ENCODE measurements around the gene POMP.
"Not testable (repeated sequence)": the region's sequence is repeated elsewhere in the genome, so short reads cannot be mapped to it uniquely, and the experiment has no call there.

POMP gene

GRCh38 chr13:28638756-28639155 lies 20.2 kb upstream of the POMP start:
- DNase-seq, result no peak

DNA sequence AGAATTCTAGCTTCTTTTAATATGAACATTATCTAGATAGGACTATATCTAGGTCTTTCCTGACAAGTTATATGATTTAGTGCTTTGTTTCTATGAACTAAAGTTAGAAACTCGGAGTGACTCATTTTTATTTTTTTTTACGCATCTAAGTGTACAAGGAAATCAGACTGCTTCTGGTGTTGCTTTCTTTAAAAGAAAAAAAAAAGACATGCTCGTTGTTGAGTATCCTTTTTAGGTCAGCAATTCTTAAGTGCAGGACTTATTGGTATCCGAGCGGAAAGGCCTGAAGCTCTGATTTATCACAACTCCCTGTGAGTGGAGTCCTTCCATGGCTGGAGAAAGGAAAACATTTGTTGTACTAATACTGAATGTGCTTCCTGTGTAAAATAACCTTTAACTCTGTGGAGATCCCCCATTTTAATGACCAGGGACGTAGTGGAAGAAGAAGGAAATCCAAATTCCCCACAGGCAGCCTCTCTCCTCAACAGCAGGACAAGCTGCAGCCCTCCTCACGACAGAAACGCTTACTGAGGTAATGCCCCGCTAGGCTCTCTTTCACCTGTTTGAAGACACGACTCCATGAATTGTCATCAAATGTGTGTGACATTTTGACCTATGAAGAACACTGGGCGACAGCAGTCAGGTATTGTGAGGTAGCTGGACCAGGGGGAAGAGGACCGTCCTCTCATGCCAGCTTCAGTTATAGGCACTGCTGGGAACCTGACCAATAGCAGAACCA lies 17.9 kb upstream of the POMP start:
- no peak for DNase-seq

DNA sequence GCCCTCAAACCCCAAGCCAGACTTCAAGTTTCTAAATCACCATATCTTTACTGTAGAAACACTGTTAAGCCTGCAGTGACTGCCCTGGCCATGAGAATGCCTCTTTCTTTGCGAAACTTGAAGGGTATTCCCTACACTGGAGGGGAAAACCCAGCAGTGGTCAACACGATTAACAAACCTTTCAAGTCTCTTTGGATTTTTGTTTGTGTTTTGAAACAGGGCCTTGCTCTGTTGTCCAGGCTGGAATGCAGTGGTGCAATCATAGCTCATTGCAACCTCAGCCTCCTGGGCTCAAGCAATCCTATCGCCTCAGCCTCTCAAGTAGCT lies 17.4 kb upstream of the POMP start:
- DNase-seq, result no peak

GRCh38 chr13:28650284-28650683 lies 8.6 kb upstream of the POMP start:
- DNase-seq, result no peak

- no peak for DNase-seq
Observed at GRCh38 chr13:28651810-28652401, 7.0 kb upstream of the POMP start.

DNA sequence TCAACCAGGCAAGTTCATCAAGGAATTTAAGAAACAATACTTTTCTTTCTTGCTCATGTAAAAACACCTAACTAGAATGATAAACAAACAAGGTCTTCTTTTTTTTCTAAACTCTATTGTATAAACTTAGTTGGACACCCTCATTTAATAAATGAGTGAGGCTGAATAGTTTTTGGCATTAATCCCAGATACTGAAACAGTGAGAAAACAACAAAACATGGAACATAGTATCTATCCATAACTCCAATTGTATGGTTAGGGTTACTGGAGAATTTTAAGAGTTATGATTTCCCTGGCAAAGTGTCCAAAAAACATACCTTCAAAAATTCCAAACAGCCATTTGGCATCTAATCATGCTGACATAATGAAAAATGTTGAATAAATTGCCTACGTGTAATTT lies 5.8 kb upstream of the POMP start:
- DNase-seq, result no peak

DNA sequence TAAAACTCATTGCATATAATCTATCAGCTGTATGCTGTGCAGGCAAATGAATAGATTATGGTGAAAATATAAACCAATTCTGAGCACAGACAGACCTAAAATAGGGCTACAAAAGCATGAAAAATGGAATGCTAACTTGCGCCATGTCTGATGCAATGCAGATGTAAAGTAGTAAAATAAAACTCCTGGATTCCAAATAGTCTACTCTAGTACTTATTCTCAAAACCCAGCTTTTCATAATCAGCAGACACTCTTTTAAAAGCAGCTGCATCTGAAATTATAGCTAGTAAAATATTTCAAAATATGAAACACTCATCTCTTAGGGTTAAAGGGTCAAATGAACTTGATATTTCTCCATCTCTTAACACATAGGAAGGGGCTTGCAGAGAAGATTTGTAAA lies 4.7 kb upstream of the POMP start:
- DNase-seq, result no peak

DNA sequence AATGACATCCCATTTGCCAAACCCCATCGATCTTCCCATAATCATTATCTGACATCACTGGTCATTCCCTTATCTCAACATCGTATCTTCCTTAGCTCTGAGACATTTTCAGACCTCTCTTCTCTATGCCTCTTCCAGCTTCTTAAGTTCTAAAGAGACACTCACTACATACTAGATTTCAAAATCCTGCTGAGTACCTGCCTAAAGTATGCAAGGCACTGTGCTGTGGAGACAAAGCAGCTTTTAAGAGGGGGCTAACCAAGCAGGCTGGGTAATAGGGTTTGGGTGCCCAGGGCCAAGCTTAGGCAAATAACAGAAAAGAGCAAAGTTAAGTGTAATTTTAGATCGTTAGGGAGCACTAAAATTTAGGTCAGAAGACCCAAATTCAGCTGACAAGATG lies 3.4 kb upstream of the POMP start:
- no peak for DNase-seq

DNA sequence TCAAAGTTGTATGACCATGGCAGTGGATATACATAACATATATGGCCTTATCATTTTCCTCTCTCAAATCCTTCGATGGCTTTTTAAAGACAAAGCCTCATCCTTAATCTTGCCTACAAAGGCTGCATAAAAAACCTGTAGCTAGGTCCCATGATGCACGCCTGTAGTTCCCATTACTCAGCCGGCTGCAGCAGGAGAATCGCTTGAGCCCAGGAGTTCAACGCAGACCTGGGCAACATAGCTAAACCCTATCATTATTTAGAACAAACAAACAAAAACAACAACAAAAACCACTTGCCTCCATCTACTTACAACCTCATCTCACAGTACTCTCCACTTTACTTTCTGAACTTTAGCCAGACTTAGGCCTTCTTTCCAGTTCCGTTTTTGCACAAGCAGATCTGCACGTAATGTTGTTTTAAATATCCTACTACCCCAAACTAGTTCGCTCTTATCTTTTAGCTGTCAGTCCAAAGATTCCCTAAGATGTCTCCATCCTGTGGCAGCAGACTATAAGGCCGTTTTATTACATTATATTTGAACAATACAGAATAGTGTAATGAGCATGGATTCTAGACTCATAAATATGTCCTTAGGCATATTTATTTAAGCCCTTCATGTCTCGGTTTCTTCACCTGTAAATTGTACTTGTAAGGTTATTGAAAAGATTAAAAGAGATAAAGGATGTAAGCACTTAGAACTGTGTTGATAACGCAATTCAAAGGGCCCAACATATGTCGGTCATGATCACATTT lies 969 bp upstream of the POMP start:
- DNase-seq, result no peak

- DNase-seq, result no peak
Observed at GRCh38 chr13:28658539-28658795, 463 bp upstream of the POMP start.

DNA sequence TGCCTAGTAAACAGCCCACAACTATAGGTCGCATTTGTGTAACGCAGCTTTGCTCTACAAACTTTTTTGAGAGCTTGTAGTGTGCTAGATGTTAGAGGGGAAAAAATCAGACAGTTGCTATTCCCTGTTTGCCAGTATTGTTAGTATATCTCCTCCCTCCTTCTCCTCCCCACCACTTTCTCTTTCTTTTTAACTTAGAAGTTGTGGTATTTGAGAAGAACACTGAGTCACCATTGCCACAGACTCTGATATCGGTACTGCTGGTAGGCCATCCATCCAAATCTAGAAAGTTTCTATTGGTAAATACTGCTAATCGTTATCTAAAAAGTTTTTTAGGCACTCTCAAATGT lies 666 bp downstream of the POMP start:
- DNase-seq, result no peak

GRCh38 chr13:28666897-28667488 lies 8.1 kb downstream of the POMP start:
- DNase-seq, result no peak

GRCh38 chr13:28671126-28671792 lies 12.3 kb downstream of the POMP start:
- no peak for DNase-seq

DNA sequence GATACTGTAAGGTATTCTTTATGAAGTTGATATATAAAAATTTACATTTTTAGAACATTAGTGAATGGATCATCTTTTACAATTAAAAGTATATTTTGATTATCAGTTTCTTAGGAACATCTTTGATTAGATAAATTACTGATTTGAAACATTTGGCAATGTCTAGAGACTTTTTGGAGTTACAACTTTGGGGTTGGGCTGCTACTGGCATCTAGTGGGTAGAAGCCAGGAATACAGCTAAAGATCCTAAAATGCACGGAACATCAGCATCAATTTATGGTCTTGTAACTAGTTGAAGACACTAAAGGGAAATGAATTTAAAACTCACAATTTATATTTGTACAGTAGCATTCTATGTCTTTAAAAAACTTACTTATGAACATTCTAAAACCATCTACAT lies 19.9 kb downstream of the POMP start:
- no peak for DNase-seq

DNA sequence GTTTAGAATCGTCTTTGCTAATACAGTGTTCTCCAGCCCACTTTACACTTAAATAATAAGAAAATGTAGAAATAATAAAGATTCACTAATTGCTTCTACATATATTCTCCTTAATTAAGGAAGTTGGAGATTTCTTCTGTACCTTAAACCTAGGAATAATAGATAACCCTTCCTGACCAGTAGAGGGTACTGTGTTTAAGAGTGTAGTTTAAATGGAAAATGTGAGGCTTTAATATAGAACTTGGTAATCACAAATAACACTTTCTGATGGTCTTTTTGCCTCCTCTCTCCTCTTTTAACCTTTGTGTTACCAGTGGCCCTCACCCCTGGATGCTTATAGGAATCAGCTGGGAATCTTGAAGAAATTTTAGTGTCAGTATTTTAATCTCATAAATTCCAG lies 20.7 kb downstream of the POMP start:
- DNase-seq, result no peak

DNA sequence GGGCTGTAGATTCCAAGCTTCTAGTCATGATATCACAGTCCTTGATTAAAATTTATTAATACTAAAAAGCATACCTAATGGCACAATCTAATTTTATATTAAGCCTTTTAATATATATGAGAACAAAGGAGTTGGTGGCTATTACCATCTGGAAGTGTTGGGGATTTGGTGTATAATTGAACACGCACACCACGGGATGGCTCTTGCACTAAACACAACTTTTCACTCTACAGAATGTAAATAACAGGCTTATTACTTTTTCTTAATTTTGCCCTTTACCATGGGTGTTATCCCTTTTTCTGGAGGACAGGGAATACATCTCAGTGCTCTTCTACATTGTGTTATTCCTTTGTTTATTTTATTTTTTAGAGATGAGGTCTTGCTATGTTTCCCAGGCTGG lies 21.6 kb downstream of the POMP start:
- no peak for DNase-seq

DNA sequence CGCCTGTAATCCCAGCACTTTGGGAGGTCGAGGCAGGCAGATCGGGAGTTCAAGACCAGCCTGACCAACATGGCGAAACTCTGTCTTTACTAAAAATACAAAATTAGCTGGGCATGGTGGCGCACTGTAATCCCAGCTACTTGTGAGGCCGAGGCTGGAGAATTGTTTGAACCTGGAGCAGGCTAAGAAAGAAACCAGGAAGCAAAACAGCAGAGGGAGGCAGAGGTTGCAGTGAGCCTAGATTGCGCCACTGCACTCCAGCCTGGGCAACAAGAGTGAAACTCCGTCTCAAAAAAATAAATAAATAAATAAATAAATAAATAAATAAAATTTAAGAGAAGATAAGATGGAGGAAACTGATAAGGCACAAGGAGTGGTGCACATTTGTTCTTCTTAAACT lies 24.2 kb downstream of the POMP start:
- DNase-seq, result not testable (repeated sequence)

GRCh38 chr13:28684257-28684656 lies 25.3 kb downstream of the POMP start:
- DNase-seq, result no peak

- no peak for DNase-seq
Observed at GRCh38 chr13:28685114-28685513, 26.2 kb downstream of the POMP start.

- DNase-seq, result no peak
Observed at GRCh38 chr13:28685892-28686291, 27.0 kb downstream of the POMP start.

GRCh38 chr13:28693605-28694491 lies 34.9 kb downstream of the POMP start:
- DNase-seq, result not testable (repeated sequence)

GRCh38 chr13:28697441-28697840 lies 38.5 kb downstream of the POMP start:
- DNase-seq, result no peak

DNA sequence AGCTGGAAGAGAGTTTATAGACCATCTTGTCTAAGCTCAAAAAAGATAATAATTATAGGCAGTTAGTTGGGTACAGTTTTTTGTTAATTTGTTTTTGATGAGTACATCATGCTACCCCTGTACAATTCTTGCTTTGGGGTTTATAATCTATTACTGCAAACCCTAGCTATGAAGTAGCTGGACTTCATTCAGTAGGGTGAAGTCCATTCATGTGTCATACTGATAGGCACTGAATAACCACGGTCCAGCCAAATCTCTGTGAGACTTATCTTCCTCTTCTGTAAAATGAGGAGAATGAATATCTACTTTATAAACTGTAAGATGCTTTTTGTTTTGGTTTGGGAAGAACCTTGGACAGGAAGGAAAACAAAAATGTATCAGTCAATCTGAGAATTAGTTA lies 40.3 kb downstream of the POMP start:
- no peak for DNase-seq

All from NCI-H1436 treated with DMSO at 0.1 percent for 48 hours (cell line).